Right renal pelvis (tissue), 4 donors: ENCODE results near the gene PLA2G3. TPM values are rescaled to one million over a fixed set of nuclear protein-coding genes. Genes with fewer than 3 reads are reported as not detected.

Experiments
- DNase-seq, 4 donors: peaks; one replicate each; pipeline ENCODE4 v3.0.0-alpha.2; 2013; ENCODE audit warnings: low read depth in 4 of 4, low spot score in 3 of 4, missing footprints in 1 of 4
- polyA plus RNA-seq, 4 donors: library from polyadenylated mRNA; unstranded; fragments of 120-200 nt; gene quantifications; one replicate each; pipeline ENCODE4 v1.2.1, GENCODE V29; 2013; ENCODE audit not compliant: insufficient read length in 4 of 4

Gene PLA2G3
- polyA plus RNA-seq, 4 donors: 0.10 to 0.21 (median 0.18) TPM

GRCh38 chr22:31089160-31090100 lies 50.9 kb downstream of the PLA2G3 start:
- DNase-seq: no peak

- no peak for DNase-seq
Measured at GRCh38 chr22:31088233-31088986, 51.9 kb downstream of the PLA2G3 start.

- no peak for DNase-seq
Measured at GRCh38 chr22:31087744-31088215, 52.5 kb downstream of the PLA2G3 start.

GRCh38 chr22:31086703-31087330 lies 53.5 kb downstream of the PLA2G3 start:
- no peak for DNase-seq

GRCh38 chr22:31085928-31086327 lies 54.4 kb downstream of the PLA2G3 start:
- no peak for DNase-seq

DNA sequence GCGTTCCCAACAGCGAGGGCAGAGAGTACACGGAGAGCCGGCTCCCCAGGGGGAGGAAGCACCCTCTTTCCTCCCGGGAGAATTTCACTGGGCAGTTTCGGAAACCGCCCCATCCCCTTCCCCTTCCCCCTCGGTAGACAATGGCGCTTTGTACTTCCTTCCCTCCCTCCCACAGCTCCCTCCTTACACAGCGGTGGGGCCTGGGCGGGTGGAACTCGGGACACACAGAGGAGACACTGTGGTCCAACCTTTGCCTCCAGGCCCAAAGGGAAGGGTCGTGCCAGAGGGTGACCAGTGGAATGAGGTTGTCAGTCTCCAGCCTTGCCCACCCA lies 54.8 kb downstream of the PLA2G3 start:
- DNase-seq: no peak

DNA sequence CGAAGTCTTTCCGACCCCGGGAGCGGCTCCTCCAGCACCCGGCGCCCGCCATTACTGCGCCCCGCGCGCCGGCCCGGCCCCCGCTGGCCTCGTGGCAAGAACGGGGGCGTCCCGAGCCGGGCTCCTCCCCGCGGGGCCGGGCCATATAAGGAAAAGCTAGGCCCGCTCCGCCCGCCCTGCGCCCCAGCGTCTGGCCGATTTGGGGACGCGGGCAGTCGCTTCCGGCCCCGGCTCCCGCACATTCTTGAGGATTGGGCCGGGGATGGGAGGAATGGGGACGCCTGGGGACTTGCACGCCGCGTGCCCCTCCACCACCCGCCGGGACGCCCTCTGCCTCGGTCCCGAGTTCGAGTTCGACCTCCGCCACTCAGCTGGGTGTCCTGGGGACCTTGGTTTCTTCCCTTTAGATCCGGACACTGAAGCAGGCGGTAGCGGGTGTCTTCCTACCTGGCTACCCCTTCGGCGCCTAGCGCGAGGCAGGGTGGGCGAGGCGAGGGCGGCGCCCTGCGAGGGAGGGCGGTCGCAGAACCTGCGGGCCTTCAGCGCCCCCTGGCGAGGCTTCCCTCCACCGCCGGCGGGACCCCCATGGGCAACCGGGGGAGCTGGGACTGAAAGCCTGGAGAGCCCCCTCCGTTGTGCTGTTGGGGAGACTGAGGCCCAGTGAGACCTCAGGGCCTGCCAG lies 55.4 kb downstream of the PLA2G3 start:
- no peak for DNase-seq

Other genes starting within 250 kb of the PLA2G3 start
- 10 to 100 TPM; 31.8 to 36.3 (median 33.6) TPM for gene MORC2, start 171.7 kb downstream of the PLA2G3 start, polyA plus RNA-seq
- 100 to 1,000 TPM; 194 to 241 (median 229) TPM for gene TUG1, start 171.2 kb downstream of the PLA2G3 start, polyA plus RNA-seq
- 10 to 100 TPM; 32.2 to 50.9 (median 35.5) TPM for gene SMTN, start 59.2 kb downstream of the PLA2G3 start, polyA plus RNA-seq
- 10 to 100 TPM in 2 of 4 donors, 1 to 10 TPM in 2; 8.2 to 14.0 (median 10.1) TPM for gene SELENOM, start 32.9 kb downstream of the PLA2G3 start, polyA plus RNA-seq
- 1 to 10 TPM; 4.3 to 4.6 (median 4.6) TPM for gene INPP5J, start 17.5 kb downstream of the PLA2G3 start, polyA plus RNA-seq
- 10 to 100 TPM; 53.1 to 58.7 (median 55.8) TPM for gene RNF185, start 19.7 kb upstream of the PLA2G3 start, polyA plus RNA-seq
- 10 to 100 TPM; 52.5 to 57.4 (median 53.0) TPM for gene LIMK2, start 71.8 kb upstream of the PLA2G3 start, polyA plus RNA-seq
- 10 to 100 TPM; 12.4 to 15.2 (median 14.5) TPM for gene PIK3IP1, start 152.0 kb upstream of the PLA2G3 start, polyA plus RNA-seq
- 10 to 100 TPM; 74.4 to 82.5 (median 77.8) TPM for gene PATZ1, start 205.8 kb upstream of the PLA2G3 start, polyA plus RNA-seq